Kidney (tissue), 14 donors: ENCODE measurements around the gene SLC12A5. TPM values are rescaled to one million over a fixed set of nuclear protein-coding genes. Genes with fewer than 3 reads are reported as not detected.

Experiments used
- DNase-seq, 5 donors: peaks; one replicate each; pipeline ENCODE4 v3.0.0-alpha.2; 2013 to 2020
- FAIRE-seq: peaks from 2 replicates; lab custom pipeline; 2012; peaks lifted over from hg19 to GRCh38; lab: Jason Lieb, UNC
- H3K27ac ChIP-seq, 2 donors: one replicate each; pipeline ENCODE4 v1.7.0; 2013; ENCODE audit warnings: low read depth in 2 of 2, low read length in 2 of 2, inconsistent platforms in 1 of 2
- H3K27me3 ChIP-seq: one replicate; pipeline ENCODE4 v1.7.1; 2013; ENCODE audit warnings: low read length, inconsistent platforms; ENCODE audit not compliant: control insufficient read depth, insufficient read depth
- H3K36me3 ChIP-seq, 3 donors: one replicate each; pipeline versions ENCODE4 v1.7.0 to v1.7.1; 2013; ENCODE audit warnings: low read length in 3 of 3, control low read depth in 1 of 3, inconsistent platforms in 1 of 3; ENCODE audit not compliant: insufficient read depth in 3 of 3, control insufficient read depth in 2 of 3
- H3K4me1 ChIP-seq, 3 donors: one replicate each; pipeline versions ENCODE4 v1.7.0 to v1.7.1; 2013; ENCODE audit warnings: low read length in 3 of 3, inconsistent platforms in 1 of 3, low read depth in 1 of 3; ENCODE audit not compliant: control insufficient read depth in 2 of 3, insufficient read depth in 2 of 3
- H3K4me3 ChIP-seq, 3 donors: one replicate each; pipeline versions ENCODE4 v1.7.0 to v1.8.1; 2013; ENCODE audit warnings: low read length in 3 of 3, control low read depth in 1 of 3, inconsistent platforms in 1 of 3
- H3K9ac ChIP-seq, 3 donors: one replicate each; pipeline versions ENCODE4 v1.7.0 to v1.7.1; 2013; ENCODE audit warnings: low read length in 3 of 3, control low read depth in 1 of 3, inconsistent platforms in 1 of 3
- H3K9me3 ChIP-seq, 3 donors: one replicate each; pipeline versions ENCODE4 v1.7.0 to v1.7.1; 2013; ENCODE audit warnings: low read length in 3 of 3, control low read depth in 1 of 3, inconsistent platforms in 1 of 3; ENCODE audit not compliant: control insufficient read depth in 2 of 3, insufficient read depth in 1 of 3
- CTCF ChIP-seq: IDR thresholded peaks from 3 replicates; pipeline ENCODE4 v1.5.1; 2012; ENCODE audit warnings: mild to moderate bottlenecking, moderate library complexity, borderline replicate concordance; ENCODE audit not compliant: insufficient read depth; ENCODE audit errors: extremely low read depth
- intact Hi-C: fragments of 100-400 bp; cut with DNase I; formaldehyde crosslinking; loops from one replicate; pipeline ENCODE4 v1.11.1; 2022
- polyA plus RNA-seq: library from polyadenylated mRNA; stranded (reverse); fragments of 350-450 nt; fragmentation: Illumina TruSeq; extraction: RNeasy Lipid Tissue Mini Kit (QIAGEN cat#74804); gene quantifications from one replicate; pipeline ENCODE4 v1.2.3, GENCODE V29; 2014; ENCODE audit warnings: low read depth, low replicate concordance; ENCODE audit not compliant: insufficient read depth
- total RNA-seq: library from RNA; stranded (reverse); fragmentation: NEBNext Ultra II Directional; extraction: Animal tissue kit (Norgen Biotek cat#: 25700); gene quantifications from one replicate; pipeline ENCODE4 v1.2.1, GENCODE V29; 2021
- donor health status: control.
- donor health status: control.
- donor health status: control.
- donor health status: control.
- donor health status: control.
- donor health status: DM: yes; HTN: yes; CAD: no.
- donor health status: Normal renal cell carcinoma (clear cell type).

The SLC12A5 gene
- total and polyA plus RNA-seq, 2 donors from 2014 or later: 2.0 to 2.5 TPM

- no peak for FAIRE-seq
These were observed 22.1 kb upstream of the SLC12A5 start for GRCh38 chr20:46006964-46007363.

GRCh38 chr20:46007671-46008070, 21.3 kb upstream of the SLC12A5 start:
- no peak overlapping the region for H3K27ac ChIP-seq
- no peak for FAIRE-seq
- DNase-seq: no peak
- no peak overlapping the region for H3K4me3 ChIP-seq
- no peak for TF ChIP-seq CTCF
- H3K27me3 ChIP-seq: peaks cover 37% of the 10 kb centered on the region
- no peaks in the 10 kb centered on the region for H3K4me1 ChIP-seq
- H3K9ac ChIP-seq: no peak overlapping the region
- H3K9me3 ChIP-seq: no peaks in the 10 kb centered on the region
- H3K36me3 ChIP-seq: no peaks in the 10 kb centered on the region
- intact Hi-C loops: no loop called here

More at GRCh38 chr20:46006964-46007363, 22.1 kb upstream of the SLC12A5 start:
- H3K27me3 ChIP-seq: peaks cover 34% of the 10 kb centered on the region
- H3K4me3 ChIP-seq: no peak overlapping the region
- no peaks in the 10 kb centered on the region for H3K9me3 ChIP-seq
- TF ChIP-seq CTCF: no peak
- DNase-seq: no peak
- no peaks in the 10 kb centered on the region for H3K36me3 ChIP-seq
- intact Hi-C loops: no loop called here
- no peak overlapping the region for H3K27ac ChIP-seq
- no peaks in the 10 kb centered on the region for H3K4me1 ChIP-seq
- H3K9ac ChIP-seq: no peak overlapping the region

DNA sequence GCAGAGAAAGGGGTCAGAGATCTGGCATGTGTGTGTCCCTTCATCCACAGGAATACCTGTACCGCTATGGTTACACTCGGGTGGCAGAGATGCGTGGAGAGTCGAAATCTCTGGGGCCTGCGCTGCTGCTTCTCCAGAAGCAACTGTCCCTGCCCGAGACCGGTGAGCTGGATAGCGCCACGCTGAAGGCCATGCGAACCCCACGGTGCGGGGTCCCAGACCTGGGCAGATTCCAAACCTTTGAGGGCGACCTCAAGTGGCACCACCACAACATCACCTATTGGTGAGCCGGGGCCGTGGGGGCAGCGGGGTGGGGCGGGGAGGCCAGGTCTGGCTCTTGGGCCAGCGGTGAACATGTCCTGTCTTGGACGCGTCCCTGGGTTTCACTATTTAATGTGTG, 19.2 kb upstream of the SLC12A5 start:
- intact Hi-C loops: no loop called here
- no peaks in the 10 kb centered on the region for H3K36me3 ChIP-seq
- H3K4me3 ChIP-seq: no peak overlapping the region
- H3K9me3 ChIP-seq: no peaks in the 10 kb centered on the region
- no peak for DNase-seq
- no peak overlapping the region for H3K27ac ChIP-seq
- no peak for TF ChIP-seq CTCF
- FAIRE-seq: no peak
- no peak overlapping the region for H3K9ac ChIP-seq
- no peaks in the 10 kb centered on the region for H3K4me1 ChIP-seq
- H3K27me3 ChIP-seq: peaks cover 48% of the 10 kb centered on the region
